ENCODE measurements around the gene LASP1. TPM values are rescaled to one million over a fixed set of nuclear protein-coding genes. Genes with fewer than 3 reads are reported as not detected.

The LASP1 gene
- total and polyA plus RNA-seq, 2 of the 8 experiments (the other 6 are each of a cell fraction or from before 2014, with no cell fraction given), result 114 to 180 TPM

DNA sequence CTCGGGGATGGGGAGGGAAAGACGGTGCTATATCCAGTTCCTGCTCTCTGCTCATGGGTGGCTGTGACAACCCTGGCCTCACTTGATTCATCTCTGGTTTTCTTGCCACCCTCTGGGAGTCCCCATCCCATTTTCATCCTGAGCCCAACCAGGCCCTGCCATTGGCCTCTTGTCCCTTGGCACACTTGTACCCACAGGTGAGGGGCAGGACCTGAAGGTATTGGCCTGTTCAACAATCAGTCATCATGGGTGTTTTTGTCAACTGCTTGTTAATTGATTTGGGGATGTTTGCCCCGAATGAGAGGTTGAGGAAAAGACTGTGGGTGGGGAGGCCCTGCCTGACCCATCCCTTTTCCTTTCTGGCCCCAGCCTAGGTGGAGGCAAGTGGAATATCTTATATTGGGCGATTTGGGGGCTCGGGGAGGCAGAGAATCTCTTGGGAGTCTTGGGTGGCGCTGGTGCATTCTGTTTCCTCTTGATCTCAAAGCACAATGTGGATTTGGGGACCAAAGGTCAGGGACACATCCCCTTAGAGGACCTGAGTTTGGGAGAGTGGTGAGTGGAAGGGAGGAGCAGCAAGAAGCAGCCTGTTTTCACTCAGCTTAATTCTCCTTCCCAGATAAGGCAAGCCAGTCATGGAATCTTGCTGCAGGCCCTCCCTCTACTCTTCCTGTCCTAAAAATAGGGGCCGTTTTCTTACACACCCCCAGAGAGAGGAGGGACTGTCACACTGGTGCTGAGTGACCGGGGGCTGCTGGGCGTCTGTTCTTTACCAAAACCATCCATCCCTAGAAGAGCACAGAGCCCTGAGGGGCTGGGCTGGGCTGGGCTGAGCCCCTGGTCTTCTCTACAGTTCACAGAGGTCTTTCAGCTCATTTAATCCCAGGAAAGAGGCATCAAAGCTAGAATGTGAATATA is 50.8 kb downstream of the LASP1 start (continued):
- TF ChIP-seq, protein P1, sequence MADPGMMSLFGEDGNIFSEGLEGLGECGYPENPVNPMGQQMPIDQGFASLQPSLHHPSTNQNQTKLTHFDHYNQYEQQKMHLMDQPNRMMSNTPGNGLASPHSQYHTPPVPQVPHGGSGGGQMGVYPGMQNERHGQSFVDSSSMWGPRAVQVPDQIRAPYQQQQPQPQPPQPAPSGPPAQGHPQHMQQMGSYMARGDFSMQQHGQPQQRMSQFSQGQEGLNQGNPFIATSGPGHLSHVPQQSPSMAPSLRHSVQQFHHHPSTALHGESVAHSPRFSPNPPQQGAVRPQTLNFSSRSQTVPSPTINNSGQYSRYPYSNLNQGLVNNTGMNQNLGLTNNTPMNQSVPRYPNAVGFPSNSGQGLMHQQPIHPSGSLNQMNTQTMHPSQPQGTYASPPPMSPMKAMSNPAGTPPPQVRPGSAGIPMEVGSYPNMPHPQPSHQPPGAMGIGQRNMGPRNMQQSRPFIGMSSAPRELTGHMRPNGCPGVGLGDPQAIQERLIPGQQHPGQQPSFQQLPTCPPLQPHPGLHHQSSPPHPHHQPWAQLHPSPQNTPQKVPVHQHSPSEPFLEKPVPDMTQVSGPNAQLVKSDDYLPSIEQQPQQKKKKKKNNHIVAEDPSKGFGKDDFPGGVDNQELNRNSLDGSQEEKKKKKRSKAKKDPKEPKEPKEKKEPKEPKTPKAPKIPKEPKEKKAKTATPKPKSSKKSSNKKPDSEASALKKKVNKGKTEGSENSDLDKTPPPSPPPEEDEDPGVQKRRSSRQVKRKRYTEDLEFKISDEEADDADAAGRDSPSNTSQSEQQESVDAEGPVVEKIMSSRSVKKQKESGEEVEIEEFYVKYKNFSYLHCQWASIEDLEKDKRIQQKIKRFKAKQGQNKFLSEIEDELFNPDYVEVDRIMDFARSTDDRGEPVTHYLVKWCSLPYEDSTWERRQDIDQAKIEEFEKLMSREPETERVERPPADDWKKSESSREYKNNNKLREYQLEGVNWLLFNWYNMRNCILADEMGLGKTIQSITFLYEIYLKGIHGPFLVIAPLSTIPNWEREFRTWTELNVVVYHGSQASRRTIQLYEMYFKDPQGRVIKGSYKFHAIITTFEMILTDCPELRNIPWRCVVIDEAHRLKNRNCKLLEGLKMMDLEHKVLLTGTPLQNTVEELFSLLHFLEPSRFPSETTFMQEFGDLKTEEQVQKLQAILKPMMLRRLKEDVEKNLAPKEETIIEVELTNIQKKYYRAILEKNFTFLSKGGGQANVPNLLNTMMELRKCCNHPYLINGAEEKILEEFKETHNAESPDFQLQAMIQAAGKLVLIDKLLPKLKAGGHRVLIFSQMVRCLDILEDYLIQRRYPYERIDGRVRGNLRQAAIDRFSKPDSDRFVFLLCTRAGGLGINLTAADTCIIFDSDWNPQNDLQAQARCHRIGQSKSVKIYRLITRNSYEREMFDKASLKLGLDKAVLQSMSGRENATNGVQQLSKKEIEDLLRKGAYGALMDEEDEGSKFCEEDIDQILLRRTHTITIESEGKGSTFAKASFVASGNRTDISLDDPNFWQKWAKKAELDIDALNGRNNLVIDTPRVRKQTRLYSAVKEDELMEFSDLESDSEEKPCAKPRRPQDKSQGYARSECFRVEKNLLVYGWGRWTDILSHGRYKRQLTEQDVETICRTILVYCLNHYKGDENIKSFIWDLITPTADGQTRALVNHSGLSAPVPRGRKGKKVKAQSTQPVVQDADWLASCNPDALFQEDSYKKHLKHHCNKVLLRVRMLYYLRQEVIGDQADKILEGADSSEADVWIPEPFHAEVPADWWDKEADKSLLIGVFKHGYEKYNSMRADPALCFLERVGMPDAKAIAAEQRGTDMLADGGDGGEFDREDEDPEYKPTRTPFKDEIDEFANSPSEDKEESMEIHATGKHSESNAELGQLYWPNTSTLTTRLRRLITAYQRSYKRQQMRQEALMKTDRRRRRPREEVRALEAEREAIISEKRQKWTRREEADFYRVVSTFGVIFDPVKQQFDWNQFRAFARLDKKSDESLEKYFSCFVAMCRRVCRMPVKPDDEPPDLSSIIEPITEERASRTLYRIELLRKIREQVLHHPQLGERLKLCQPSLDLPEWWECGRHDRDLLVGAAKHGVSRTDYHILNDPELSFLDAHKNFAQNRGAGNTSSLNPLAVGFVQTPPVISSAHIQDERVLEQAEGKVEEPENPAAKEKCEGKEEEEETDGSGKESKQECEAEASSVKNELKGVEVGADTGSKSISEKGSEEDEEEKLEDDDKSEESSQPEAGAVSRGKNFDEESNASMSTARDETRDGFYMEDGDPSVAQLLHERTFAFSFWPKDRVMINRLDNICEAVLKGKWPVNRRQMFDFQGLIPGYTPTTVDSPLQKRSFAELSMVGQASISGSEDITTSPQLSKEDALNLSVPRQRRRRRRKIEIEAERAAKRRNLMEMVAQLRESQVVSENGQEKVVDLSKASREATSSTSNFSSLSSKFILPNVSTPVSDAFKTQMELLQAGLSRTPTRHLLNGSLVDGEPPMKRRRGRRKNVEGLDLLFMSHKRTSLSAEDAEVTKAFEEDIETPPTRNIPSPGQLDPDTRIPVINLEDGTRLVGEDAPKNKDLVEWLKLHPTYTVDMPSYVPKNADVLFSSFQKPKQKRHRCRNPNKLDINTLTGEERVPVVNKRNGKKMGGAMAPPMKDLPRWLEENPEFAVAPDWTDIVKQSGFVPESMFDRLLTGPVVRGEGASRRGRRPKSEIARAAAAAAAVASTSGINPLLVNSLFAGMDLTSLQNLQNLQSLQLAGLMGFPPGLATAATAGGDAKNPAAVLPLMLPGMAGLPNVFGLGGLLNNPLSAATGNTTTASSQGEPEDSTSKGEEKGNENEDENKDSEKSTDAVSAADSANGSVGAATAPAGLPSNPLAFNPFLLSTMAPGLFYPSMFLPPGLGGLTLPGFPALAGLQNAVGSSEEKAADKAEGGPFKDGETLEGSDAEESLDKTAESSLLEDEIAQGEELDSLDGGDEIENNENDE (IDR thresholded peaks at IDR 0.05; ENCODE audit: insufficient replicate concordance, low read length), result no peak
- no peak for TF ChIP-seq RAD21 (IDR thresholded peaks at IDR 0.05 in 1 of 2, conservative IDR thresholded peaks at IDR 0.05 in 1 of 2; ENCODE audit: low read depth in 2 of 2, low read length in 2 of 2)
- no peak for TF ChIP-seq CBX8 (IDR thresholded peaks at IDR 0.05; ENCODE audit: borderline replicate concordance, low read depth, low read length)

All from H1 (cell line).